ENCODE results near the gene SAA4.

SAA4 gene

DNA sequence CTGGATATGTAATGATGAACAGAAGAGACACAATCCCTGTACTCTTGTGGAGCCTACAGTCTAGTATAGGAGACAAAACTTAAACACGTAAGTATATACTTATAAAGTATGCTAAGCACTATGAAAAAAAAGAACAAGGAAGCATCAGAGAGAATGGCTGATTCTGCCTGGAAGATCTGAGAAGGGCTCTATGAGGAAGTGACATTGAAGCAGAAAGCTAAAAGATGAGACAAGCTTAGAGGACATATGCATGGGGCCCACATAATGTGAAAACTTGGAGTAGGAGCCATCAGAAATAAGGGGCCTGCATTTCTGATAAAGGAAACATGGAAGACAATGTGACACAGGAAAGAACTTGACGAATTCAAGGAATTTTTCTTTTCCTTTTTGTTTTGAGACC lies 46.0 kb upstream of the SAA4 start:
- Histone ChIP-seq H3K4me1 (ENCODE audit: control insufficient read depth, insufficient read depth, low read length) (no peaks in the 10 kb centered on the region), H3K4me3 (ENCODE audit: low read depth, low read length) (no peak overlapping the region), H3K36me3 (ENCODE audit: control insufficient read depth in 2 of 2, insufficient read depth in 1 of 2, low read length in 2 of 2) (peaks cover 7 to 87% of the 10 kb centered on the region in 2 experiments), H3K9me3 (ENCODE audit: control insufficient read depth, insufficient read depth, low read depth, low read length) (no peaks in the 10 kb centered on the region), H3K27ac (ENCODE audit: extremely low read depth, low read depth, low read length) (no peak overlapping the region)
- ChIA-PET CTCF (interaction anchor here (1.4 kb wide), 1 partner anchor 39 kb away, joined by 3 read pairs; no protein-coding TSS in a partner anchor), POLR2A (no interaction called here)
- TF ChIP-seq ZNF274 (IDR thresholded peaks at IDR 0.05; ENCODE audit: low read length) (no peak), ZNF274 (tag by site-specific recombination; IDR thresholded peaks at IDR 0.05; ENCODE audit: borderline replicate concordance) (no peak), KLF7 (tag by site-specific recombination; IDR thresholded peaks at IDR 0.05; ENCODE audit: borderline replicate concordance) (no peak), ZNF223 (tag by site-specific recombination; IDR thresholded peaks at IDR 0.05) (no peak), ZNF16 (tag by site-specific recombination; IDR thresholded peaks at IDR 0.05; ENCODE audit: low read depth) (no peak)
- TF ChIP-seq, protein P1, sequence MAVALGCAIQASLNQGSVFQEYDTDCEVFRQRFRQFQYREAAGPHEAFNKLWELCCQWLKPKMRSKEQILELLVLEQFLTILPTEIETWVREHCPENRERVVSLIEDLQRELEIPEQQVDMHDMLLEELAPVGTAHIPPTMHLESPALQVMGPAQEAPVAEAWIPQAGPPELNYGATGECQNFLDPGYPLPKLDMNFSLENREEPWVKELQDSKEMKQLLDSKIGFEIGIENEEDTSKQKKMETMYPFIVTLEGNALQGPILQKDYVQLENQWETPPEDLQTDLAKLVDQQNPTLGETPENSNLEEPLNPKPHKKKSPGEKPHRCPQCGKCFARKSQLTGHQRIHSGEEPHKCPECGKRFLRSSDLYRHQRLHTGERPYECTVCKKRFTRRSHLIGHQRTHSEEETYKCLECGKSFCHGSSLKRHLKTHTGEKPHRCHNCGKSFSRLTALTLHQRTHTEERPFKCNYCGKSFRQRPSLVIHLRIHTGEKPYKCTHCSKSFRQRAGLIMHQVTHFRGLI (tag by site-specific recombination; IDR thresholded peaks at IDR 0.05): no peak

DNA sequence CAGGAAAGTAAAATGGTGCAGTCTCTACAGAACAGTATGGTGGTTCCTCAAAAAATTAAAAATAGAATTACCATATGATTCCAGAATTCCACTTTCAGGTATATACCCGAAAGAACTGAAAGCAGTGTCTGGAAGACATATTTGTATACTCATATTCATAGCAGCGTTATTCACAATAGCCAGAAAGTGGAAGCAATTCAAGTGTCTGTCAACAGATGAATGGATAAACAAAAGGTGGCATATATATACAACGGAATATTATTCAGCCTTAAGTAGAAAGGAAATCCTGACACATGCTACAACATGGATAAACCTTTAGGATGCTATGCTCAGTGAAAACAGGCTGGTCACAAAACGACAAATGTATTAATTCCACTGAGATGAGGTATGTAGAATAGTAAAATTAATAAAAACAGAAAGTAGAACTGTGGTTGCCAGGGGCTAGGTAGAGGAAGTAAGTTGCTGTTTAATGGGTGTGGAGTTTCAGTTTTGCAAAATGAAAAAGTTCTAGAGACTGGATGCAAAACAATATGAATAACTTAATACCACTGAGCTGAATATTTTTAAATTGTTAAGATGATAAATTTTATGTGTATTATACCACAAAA lies 43.9 kb upstream of the SAA4 start:
- Histone ChIP-seq H3K4me3 (ENCODE audit: low read depth, low read length) (no peak overlapping the region), H3K4me1 (ENCODE audit: control insufficient read depth, insufficient read depth, low read length) (no peaks in the 10 kb centered on the region), H3K9me3 (ENCODE audit: control insufficient read depth, insufficient read depth, low read depth, low read length) (no peaks in the 10 kb centered on the region), H3K36me3 (ENCODE audit: control insufficient read depth in 2 of 2, insufficient read depth in 1 of 2, low read length in 2 of 2) (peaks cover 7 to 69% of the 10 kb centered on the region in 2 experiments), H3K27ac (ENCODE audit: extremely low read depth, low read depth, low read length) (no peak overlapping the region)
- ChIA-PET POLR2A (no interaction called here), CTCF (interaction anchor here (1.5 kb wide), 1 partner anchor 37 kb away, joined by 4 read pairs; no protein-coding TSS in a partner anchor)
- TF ChIP-seq, protein P2, sequence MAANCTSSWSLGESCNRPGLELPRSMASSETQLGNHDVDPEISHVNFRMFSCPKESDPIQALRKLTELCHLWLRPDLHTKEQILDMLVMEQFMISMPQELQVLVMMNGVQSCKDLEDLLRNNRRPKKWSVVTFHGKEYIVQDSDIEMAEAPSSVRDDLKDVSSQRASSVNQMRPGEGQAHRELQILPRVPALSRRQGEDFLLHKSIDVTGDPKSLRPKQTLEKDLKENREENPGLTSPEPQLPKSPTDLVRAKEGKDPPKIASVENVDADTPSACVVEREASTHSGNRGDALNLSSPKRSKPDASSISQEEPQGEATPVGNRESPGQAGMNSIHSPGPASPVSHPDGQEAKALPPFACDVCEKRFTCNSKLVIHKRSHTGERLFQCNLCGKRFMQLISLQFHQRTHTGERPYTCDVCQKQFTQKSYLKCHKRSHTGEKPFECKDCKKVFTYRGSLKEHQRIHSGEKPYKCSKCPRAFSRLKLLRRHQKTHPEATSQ (tag by site-specific recombination; IDR thresholded peaks at IDR 0.05): no peak
- TF ChIP-seq ZNF341 (tag by site-specific recombination; IDR thresholded peaks at IDR 0.05; ENCODE audit: low read depth) (no peak), ZNF24 (tag by site-specific recombination; IDR thresholded peaks at IDR 0.05) (no peak), ZNF114 (tag by site-specific recombination; IDR thresholded peaks at IDR 0.05) (no peak), KLF16 (tag by site-specific recombination; IDR thresholded peaks at IDR 0.05) (no peak), TRIM28 (IDR thresholded peaks at IDR 0.05; ENCODE audit: borderline replicate concordance, low read length) (no peak), ZNF394 (tag by site-specific recombination; IDR thresholded peaks at IDR 0.05; ENCODE audit: borderline replicate concordance) (no peak), ZNF354C (tag by site-specific recombination; IDR thresholded peaks at IDR 0.05; ENCODE audit: borderline replicate concordance, low read depth) (no peak), ZNF626 (tag by site-specific recombination; IDR thresholded peaks at IDR 0.05) (no peak), ZNF302 (tag by site-specific recombination; IDR thresholded peaks at IDR 0.05; ENCODE audit: low read depth) (no peak), ZNF132 (tag by site-specific recombination; IDR thresholded peaks at IDR 0.05; ENCODE audit: borderline replicate concordance) (no peak), ZNF433 (tag by site-specific recombination; IDR thresholded peaks at IDR 0.05; ENCODE audit: low read depth) (no peak), GLIS1 (tag by site-specific recombination; IDR thresholded peaks at IDR 0.05) (no peak), ZNF701 (tag by site-specific recombination; IDR thresholded peaks at IDR 0.05) (no peak), ZNF660 (tag by site-specific recombination; IDR thresholded peaks at IDR 0.05) (no peak), PRDM1 (tag by site-specific recombination; IDR thresholded peaks at IDR 0.05) (no peak), ZNF571 (tag by site-specific recombination; IDR thresholded peaks at IDR 0.05) (no peak), ZNF202 (tag by site-specific recombination; IDR thresholded peaks at IDR 0.05; ENCODE audit: borderline replicate concordance) (no peak), ZBTB17 (tag by site-specific recombination; IDR thresholded peaks at IDR 0.05) (no peak)
- TF ChIP-seq, protein P3, sequence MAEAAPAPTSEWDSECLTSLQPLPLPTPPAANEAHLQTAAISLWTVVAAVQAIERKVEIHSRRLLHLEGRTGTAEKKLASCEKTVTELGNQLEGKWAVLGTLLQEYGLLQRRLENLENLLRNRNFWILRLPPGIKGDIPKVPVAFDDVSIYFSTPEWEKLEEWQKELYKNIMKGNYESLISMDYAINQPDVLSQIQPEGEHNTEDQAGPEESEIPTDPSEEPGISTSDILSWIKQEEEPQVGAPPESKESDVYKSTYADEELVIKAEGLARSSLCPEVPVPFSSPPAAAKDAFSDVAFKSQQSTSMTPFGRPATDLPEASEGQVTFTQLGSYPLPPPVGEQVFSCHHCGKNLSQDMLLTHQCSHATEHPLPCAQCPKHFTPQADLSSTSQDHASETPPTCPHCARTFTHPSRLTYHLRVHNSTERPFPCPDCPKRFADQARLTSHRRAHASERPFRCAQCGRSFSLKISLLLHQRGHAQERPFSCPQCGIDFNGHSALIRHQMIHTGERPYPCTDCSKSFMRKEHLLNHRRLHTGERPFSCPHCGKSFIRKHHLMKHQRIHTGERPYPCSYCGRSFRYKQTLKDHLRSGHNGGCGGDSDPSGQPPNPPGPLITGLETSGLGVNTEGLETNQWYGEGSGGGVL (tag by site-specific recombination; IDR thresholded peaks at IDR 0.05): no peak

Data from HEK293 (cell line).